ENCODE results near the gene SHISA9. TPM values are rescaled to one million over a fixed set of nuclear protein-coding genes. Genes with fewer than 3 reads are reported as not detected.

SHISA9 gene
- total RNA-seq, 4 donors from 2014 or later: 0.30 to 3.1 (median 0.66) TPM

- no peak overlapping the region for H3K4me3 ChIP-seq (ENCODE audit: low read depth, poor library complexity, severe bottlenecking)
- intact Hi-C loops (cut with DNase I; ENCODE audit: low total_unique reads): no loop called here
- TF ChIP-seq POLR2A (IDR thresholded peaks at IDR 0.05): no peak
- no peak for TF ChIP-seq CTCF (IDR thresholded peaks at IDR 0.05)
- 62 to 67% methylated on average over 13 of the region's 13 CpGs for WGBS, 2 donors
- DNase-seq (ENCODE audit: low spot score in 2 of 2): no peak
Measured at GRCh38 chr16:13060932-13061331, 159.5 kb downstream of the SHISA9 start.

- H3K4me3 ChIP-seq (ENCODE audit: low read depth, poor library complexity, severe bottlenecking): no peak overlapping the region
- WGBS, 2 donors: 61 to 64% methylated on average over 9 of the region's 9 CpGs
- intact Hi-C loops (cut with DNase I; ENCODE audit: low total_unique reads): no loop called here
- no peak for DNase-seq (ENCODE audit: low spot score in 2 of 2)
- no peak for TF ChIP-seq CTCF (IDR thresholded peaks at IDR 0.05)
- no peak for TF ChIP-seq POLR2A (IDR thresholded peaks at IDR 0.05)
Measured at GRCh38 chr16:13061691-13062090, 160.3 kb downstream of the SHISA9 start.

DNA sequence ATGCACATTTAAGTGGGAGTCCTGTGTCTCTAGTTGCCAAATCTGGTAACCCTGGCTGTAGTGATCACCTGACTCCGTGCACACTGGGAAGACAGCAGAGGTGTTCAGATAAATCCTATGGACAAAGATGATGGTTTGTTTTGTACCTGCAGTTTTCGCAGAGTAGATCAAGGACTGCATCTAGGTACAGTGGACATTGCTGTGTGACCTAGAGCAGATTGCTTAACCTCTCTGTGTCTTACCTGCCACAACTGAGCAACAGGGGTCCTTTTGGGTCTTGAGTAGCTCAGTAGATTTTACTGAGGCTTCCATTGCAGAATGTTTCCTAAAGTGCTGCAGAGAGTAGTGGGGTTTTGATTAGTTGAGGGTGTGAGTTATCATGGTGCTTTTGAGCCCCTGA lies 160.8 kb downstream of the SHISA9 start:
- intact Hi-C loops (cut with DNase I; ENCODE audit: low total_unique reads): no loop called here
- DNase-seq (ENCODE audit: low spot score in 2 of 2): no peak
- 94 to 95% methylated on average over 2 of the region's 2 CpGs for WGBS, 2 donors
- TF ChIP-seq CTCF (IDR thresholded peaks at IDR 0.05): no peak
- TF ChIP-seq POLR2A (IDR thresholded peaks at IDR 0.05): no peak
- no peak overlapping the region for H3K4me3 ChIP-seq (ENCODE audit: low read depth, poor library complexity, severe bottlenecking)

GRCh38 chr16:13063457-13063856 lies 162.1 kb downstream of the SHISA9 start:
- DNase-seq (ENCODE audit: low spot score in 2 of 2): no peak
- TF ChIP-seq POLR2A (IDR thresholded peaks at IDR 0.05): no peak
- no peak for TF ChIP-seq CTCF (IDR thresholded peaks at IDR 0.05)
- 89 to 90% methylated on average over 10 of the region's 10 CpGs for WGBS, 2 donors
- no peak overlapping the region for H3K4me3 ChIP-seq (ENCODE audit: low read depth, poor library complexity, severe bottlenecking)
- intact Hi-C loops (cut with DNase I; ENCODE audit: low total_unique reads): no loop called here

GRCh38 chr16:13064821-13065220 lies 163.4 kb downstream of the SHISA9 start:
- TF ChIP-seq CTCF (IDR thresholded peaks at IDR 0.05): no peak
- no peak for TF ChIP-seq POLR2A (IDR thresholded peaks at IDR 0.05)
- DNase-seq (ENCODE audit: low spot score in 2 of 2): peak in 1 of 2 donors; percentile 9
- H3K4me3 ChIP-seq (ENCODE audit: low read depth, poor library complexity, severe bottlenecking): no peak overlapping the region
- intact Hi-C loops (cut with DNase I; ENCODE audit: low total_unique reads): no loop called here
- WGBS, 2 donors: 9 to 24% methylated on average over 1 of the region's 1 CpG

DNA sequence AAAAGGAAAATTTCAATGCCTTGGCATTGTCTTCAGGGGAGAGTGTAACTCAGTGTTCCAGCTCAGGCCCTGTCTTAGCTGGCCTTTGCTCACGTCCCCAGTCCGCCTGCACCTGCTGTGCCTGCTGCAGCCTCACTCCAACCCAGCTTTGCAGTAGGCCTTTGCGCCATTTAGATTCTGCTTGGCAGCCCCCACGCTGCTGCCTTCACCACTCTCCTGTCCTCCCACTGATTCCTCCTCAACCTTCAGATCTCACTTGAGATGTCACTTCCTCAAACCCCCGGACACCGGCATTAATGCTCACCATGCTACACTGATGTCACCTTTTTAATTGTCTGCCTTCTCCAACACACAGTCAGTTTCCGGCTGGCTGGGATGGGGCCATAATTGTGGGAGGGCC lies 166.2 kb downstream of the SHISA9 start:
- no peak overlapping the region for H3K4me3 ChIP-seq (ENCODE audit: low read depth, poor library complexity, severe bottlenecking)
- peak in 1 of 2 donors; percentile 20 for DNase-seq (ENCODE audit: low spot score in 2 of 2)
- intact Hi-C loops (cut with DNase I; ENCODE audit: low total_unique reads): no loop called here
- WGBS, 2 donors: 87 to 91% methylated on average over 7 of the region's 7 CpGs
- TF ChIP-seq POLR2A (IDR thresholded peaks at IDR 0.05) (no peak), CTCF (IDR thresholded peaks at IDR 0.05) (no peak)
